Body of pancreas (tissue), 4 donors: ENCODE measurements around the gene ATP5MC2.

Experiments
- CTCF ChIP-seq, 7 experiments: fragments of 450-650 bp in 4 of 7; fragments of 200-600 bp in 3 of 7; sonication (generic) in 3 of 7; IDR thresholded peaks; one replicate each; pipeline ENCODE4 v1.5.1; 2016 to 2019; ENCODE audit warnings: antibody characterized with exemption in 7 of 7
- POLR2A ChIP-seq, 3 donors: fragments of 450-650 bp; IDR thresholded peaks; one replicate each; pipeline ENCODE4 v1.6.1; 2016; ENCODE audit warnings: antibody characterized with exemption in 3 of 3, mild to moderate bottlenecking in 2 of 3

GRCh38 chr12:53699678-53700025 is 23.8 kb upstream of the ATP5MC2 start:
- TF ChIP-seq CTCF (IDR thresholded peaks at IDR 0.05) (no peak), POLR2A (IDR thresholded peaks at IDR 0.05) (no peak)
